Mammary epithelial cell (primary cell): ENCODE results near the gene SLC35G2.

Experiments
- EZH2 ChIP-seq: IDR thresholded peaks from 2 replicates; pipeline ENCODE4 v1.6.1; 2012; ENCODE audit warnings: low read length, inconsistent platforms, borderline replicate concordance
- TF ChIP-seq, protein P1 (sequence below), 2 donors: IDR thresholded peaks in 1 of 2; conservative IDR thresholded peaks in 1 of 2; 2 replicates each; pipeline ENCODE4 v1.5.1; 2011 to 2012; ENCODE audit warnings: inconsistent platforms in 2 of 2, low read length in 2 of 2, mild to moderate bottlenecking in 2 of 2, control low read depth in 1 of 2, low read depth in 1 of 2; ENCODE audit not compliant: insufficient read depth in 1 of 2; ENCODE audit errors: extremely low read depth in 1 of 2

DNA sequence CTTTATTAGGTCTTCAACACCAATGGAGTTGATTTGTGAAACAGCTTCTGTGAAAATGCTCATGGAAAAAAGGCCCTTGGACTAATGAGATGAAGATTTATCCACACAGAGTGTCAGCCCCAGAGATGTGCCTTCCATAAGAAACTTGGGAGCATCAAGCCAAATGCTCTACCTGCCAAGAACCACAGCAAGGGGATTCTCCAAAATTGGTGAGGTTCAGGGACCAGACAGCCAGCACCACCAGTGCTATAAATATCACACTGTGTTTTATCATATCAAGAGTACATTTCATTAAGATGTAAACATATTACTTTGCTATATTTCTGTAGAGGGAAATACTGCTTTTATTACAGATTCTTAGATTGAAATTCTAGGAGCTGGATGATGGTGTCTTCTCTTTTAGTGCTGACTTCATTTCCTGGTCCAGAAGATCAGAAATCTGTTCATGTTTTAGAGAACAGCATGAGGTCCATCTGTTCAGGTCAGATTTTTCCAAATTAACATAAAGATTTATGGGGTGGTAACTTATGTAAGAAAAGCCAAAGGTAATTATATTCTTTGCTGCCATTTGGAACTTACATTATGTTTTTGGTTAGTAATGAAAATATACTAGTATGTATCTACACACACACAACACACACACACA lies 17.7 kb downstream of the SLC35G2 start:
- TF ChIP-seq, protein P1, sequence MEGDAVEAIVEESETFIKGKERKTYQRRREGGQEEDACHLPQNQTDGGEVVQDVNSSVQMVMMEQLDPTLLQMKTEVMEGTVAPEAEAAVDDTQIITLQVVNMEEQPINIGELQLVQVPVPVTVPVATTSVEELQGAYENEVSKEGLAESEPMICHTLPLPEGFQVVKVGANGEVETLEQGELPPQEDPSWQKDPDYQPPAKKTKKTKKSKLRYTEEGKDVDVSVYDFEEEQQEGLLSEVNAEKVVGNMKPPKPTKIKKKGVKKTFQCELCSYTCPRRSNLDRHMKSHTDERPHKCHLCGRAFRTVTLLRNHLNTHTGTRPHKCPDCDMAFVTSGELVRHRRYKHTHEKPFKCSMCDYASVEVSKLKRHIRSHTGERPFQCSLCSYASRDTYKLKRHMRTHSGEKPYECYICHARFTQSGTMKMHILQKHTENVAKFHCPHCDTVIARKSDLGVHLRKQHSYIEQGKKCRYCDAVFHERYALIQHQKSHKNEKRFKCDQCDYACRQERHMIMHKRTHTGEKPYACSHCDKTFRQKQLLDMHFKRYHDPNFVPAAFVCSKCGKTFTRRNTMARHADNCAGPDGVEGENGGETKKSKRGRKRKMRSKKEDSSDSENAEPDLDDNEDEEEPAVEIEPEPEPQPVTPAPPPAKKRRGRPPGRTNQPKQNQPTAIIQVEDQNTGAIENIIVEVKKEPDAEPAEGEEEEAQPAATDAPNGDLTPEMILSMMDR (conservative IDR thresholded peaks at IDR 0.05 in 1 of 2, IDR thresholded peaks at IDR 0.05 in 1 of 2; ENCODE audit: extremely low read depth in 1 of 2, insufficient read depth in 1 of 2, low read depth in 1 of 2, low read length in 2 of 2), result no peak
- no peak for TF ChIP-seq EZH2
